ENCODE measurements around the gene GBF1.

GBF1 gene

GRCh38 chr10:102410429-102411073 is 165.2 kb downstream of the GBF1 start:
- DNase-seq: no peak

- no peak for DNase-seq
These were observed 166.3 kb downstream of the GBF1 start for GRCh38 chr10:102411341-102412255.

- no peak for DNase-seq
These were observed 167.0 kb downstream of the GBF1 start for GRCh38 chr10:102412293-102412692.

GRCh38 chr10:102413053-102413705 is 167.8 kb downstream of the GBF1 start:
- no peak for DNase-seq

GRCh38 chr10:102413806-102414561 is 168.7 kb downstream of the GBF1 start:
- DNase-seq: no peak

- DNase-seq: no peak
These were observed 169.4 kb downstream of the GBF1 start for GRCh38 chr10:102414749-102415148.

GRCh38 chr10:102416283-102416682 is 171.0 kb downstream of the GBF1 start:
- DNase-seq: no peak

- DNase-seq: no peak
These were observed 171.4 kb downstream of the GBF1 start for GRCh38 chr10:102416695-102417094.

- no peak for DNase-seq
These were observed 173.4 kb downstream of the GBF1 start, which contains the start of gene PSD for GRCh38 chr10:102418622-102419268. Gene PSD (minus strand): TSS chr10:102418785. CDS start chr10:102417038, 1,747 bp downstream.

GRCh38 chr10:102419269-102420180 is 174.2 kb downstream of the GBF1 start:
- DNase-seq: peak; percentile 48

GRCh38 chr10:102420181-102420713 is 174.9 kb downstream of the GBF1 start:
- DNase-seq: no peak

GRCh38 chr10:102420714-102421506 is 175.6 kb downstream of the GBF1 start, which contains the start of gene FBXL15:
Gene FBXL15 (plus strand): TSS chr10:102420836. CDS start chr10:102421130, 294 bp downstream.
- DNase-seq: peak; percentile 60

GRCh38 chr10:102421507-102421756 is 176.1 kb downstream of the GBF1 start:
- no peak for DNase-seq

GRCh38 chr10:102421757-102422512 is 176.6 kb downstream of the GBF1 start:
- DNase-seq: peak; percentile 31

GRCh38 chr10:102422545-102423129 is 177.3 kb downstream of the GBF1 start:
- peak; percentile 19 for DNase-seq

- no peak for DNase-seq
These were observed 178.1 kb downstream of the GBF1 start for GRCh38 chr10:102423372-102423968.

GRCh38 chr10:102424145-102424544 is 178.8 kb downstream of the GBF1 start:
- DNase-seq: no peak

GRCh38 chr10:102424916-102425315 is 179.6 kb downstream of the GBF1 start:
- DNase-seq: no peak

Measured in activated gamma-delta T cell (primary cell).